ENCODE measurements around the gene RSPH1.

GRCh38 chr21:42500736-42501135 is 4.7 kb upstream of the RSPH1 start:
- TF ChIP-seq ZFP36 (IDR thresholded peaks at IDR 0.05; ENCODE audit: borderline replicate concordance, partially characterized antibody) (no peak), KDM1A (IDR thresholded peaks at IDR 0.05; ENCODE audit: low read depth) (no peak)
